IMR-90 (cell line): ENCODE data around the gene HMX3. TPM values are rescaled to one million over a fixed set of nuclear protein-coding genes. Genes with fewer than 3 reads are reported as not detected.

Experiments
- ATAC-seq: fragments of 200-7000 bp; cut with Tn5 transposase; 2 replicates; pipeline ENCODE4 v1.9.1; 2020; ENCODE audit warnings: low read depth, mild to moderate bottlenecking, moderate library complexity
- BruUV-seq: library from RNA; stranded (reverse); fragments of 400-500 nt; replicated peaks from 2 replicates; lab custom pipeline; 2021; lab: Mats Ljungman, UMichigan
- CTCF ChIA-PET: fragments of 300-600 bp; formaldehyde crosslinking; extraction: SDS; loops from one replicate; lab custom pipeline; 2021; ENCODE audit warnings: antibody characterized with exemption; lab: Yijun Ruan, JAX
- POLR2A ChIA-PET: fragments of 300-600 bp; sonication (Branson Sonifier 250); formaldehyde crosslinking; loops from one replicate; lab custom pipeline; 2022; ENCODE audit warnings: antibody characterized with exemption; ENCODE audit not compliant: unreplicated experiment; lab: Charles Lee
- DNase-seq: peaks from one replicate; pipeline ENCODE4 v3.0.0; 2013
- H2AFZ ChIP-seq: replicated peaks from 2 replicates; pipeline ENCODE3; 2013; ENCODE audit warnings: low read length, mild to moderate bottlenecking; ENCODE audit not compliant: poor library complexity
- H2AK5ac ChIP-seq: 2 replicates; pipeline ENCODE4 v1.6.1; 2013; ENCODE audit warnings: low read depth, low read length, inconsistent platforms
- H2AK9ac ChIP-seq: replicated peaks from 2 replicates; pipeline ENCODE3; 2013; ENCODE audit warnings: mild to moderate bottlenecking, low read depth, low read length, moderate library complexity; ENCODE audit not compliant: poor library complexity
- H2BK120ac ChIP-seq: 2 replicates; pipeline ENCODE4 v1.6.1; 2013; ENCODE audit warnings: low read depth, low read length, inconsistent platforms
- H2BK15ac ChIP-seq: 3 replicates; pipeline ENCODE4 v1.6.1; 2013; ENCODE audit warnings: low read depth, low read length, inconsistent platforms
- H2BK20ac ChIP-seq: 2 replicates; pipeline ENCODE4 v1.6.1; 2013; ENCODE audit warnings: low read depth, mild to moderate bottlenecking, inconsistent platforms, low read length, moderate library complexity
- H2BK5ac ChIP-seq: 2 replicates; pipeline ENCODE4 v1.6.1; 2013; ENCODE audit warnings: mild to moderate bottlenecking, low read depth, low read length, inconsistent platforms; ENCODE audit not compliant: poor library complexity, severe bottlenecking
- H3K14ac ChIP-seq: replicated peaks from 2 replicates; pipeline ENCODE4 v1.6.1; 2013; ENCODE audit warnings: low read depth, low read length, inconsistent platforms
- H3K18ac ChIP-seq: 2 replicates; pipeline ENCODE4 v1.6.1; 2013; ENCODE audit warnings: low read depth, low read length, control low read depth
- H3K23ac ChIP-seq: 2 replicates; pipeline ENCODE4 v1.6.1; 2013; ENCODE audit warnings: low read depth, low read length, inconsistent platforms
- H3K27ac ChIP-seq: 2 replicates; pipeline ENCODE4 v1.5.1; 2013; ENCODE audit warnings: mild to moderate bottlenecking, control low read depth, low read length; ENCODE audit not compliant: insufficient read depth
- H3K27me3 ChIP-seq: 2 replicates; pipeline ENCODE4 v1.6.1; 2013; ENCODE audit warnings: low read length; ENCODE audit not compliant: control insufficient read depth, insufficient read depth
- H3K36me3 ChIP-seq: 2 replicates; pipeline ENCODE4 v1.6.1; 2013; ENCODE audit warnings: low read length, mixed read lengths; ENCODE audit not compliant: control insufficient read depth, insufficient read depth
- H3K4ac ChIP-seq: 2 replicates; pipeline ENCODE4 v1.6.1; 2013; ENCODE audit warnings: low read depth, low read length, inconsistent platforms
- H3K4me1 ChIP-seq: 2 replicates; pipeline ENCODE4 v1.6.1; 2013; ENCODE audit warnings: low read length, mixed read lengths; ENCODE audit not compliant: control insufficient read depth, insufficient read depth
- H3K4me2 ChIP-seq: 2 replicates; pipeline ENCODE4 v1.6.1; 2013; ENCODE audit warnings: low read depth, mild to moderate bottlenecking, control low read depth, low read length, moderate library complexity
- H3K4me3 ChIP-seq: 2 replicates; pipeline ENCODE4 v1.5.1; 2013; ENCODE audit warnings: low read depth, mild to moderate bottlenecking, control low read depth, low read length, moderate library complexity; ENCODE audit not compliant: insufficient read depth
- H3K56ac ChIP-seq: 2 replicates; pipeline ENCODE4 v1.6.1; 2013; ENCODE audit warnings: low read length, inconsistent platforms; ENCODE audit not compliant: insufficient read depth; ENCODE audit errors: extremely low read depth
- H3K79me1 ChIP-seq, 2 experiments: 2 replicates each; pipeline ENCODE4 v1.6.1; 2013; ENCODE audit warnings: low read length in 2 of 2, inconsistent platforms in 1 of 2, low read depth in 1 of 2
- H3K9ac ChIP-seq: 2 replicates; pipeline ENCODE4 v1.6.1; 2013; ENCODE audit warnings: low read depth, low read length, control low read depth
- H3K9me1 ChIP-seq: 2 replicates; pipeline ENCODE4 v1.6.1; 2013; ENCODE audit warnings: low read length, inconsistent platforms; ENCODE audit not compliant: insufficient read depth
- H3K9me3 ChIP-seq: 2 replicates; pipeline ENCODE4 v1.6.1; 2013; ENCODE audit warnings: low read length; ENCODE audit not compliant: control insufficient read depth, insufficient read depth
- H4K20me1 ChIP-seq: 2 replicates; pipeline ENCODE4 v1.6.1; 2013; ENCODE audit warnings: low read length, inconsistent platforms; ENCODE audit not compliant: insufficient read depth
- H4K5ac ChIP-seq: 2 replicates; pipeline ENCODE4 v1.6.1; 2013; ENCODE audit warnings: mild to moderate bottlenecking, low read depth, low read length, control low read depth
- H4K8ac ChIP-seq, 2 experiments: 2 replicates each; pipeline ENCODE4 v1.6.1; 2013; ENCODE audit warnings: low read depth in 2 of 2, low read length in 2 of 2, control low read depth in 1 of 2, inconsistent platforms in 1 of 2
- H4K91ac ChIP-seq: 2 replicates; pipeline ENCODE4 v1.6.1; 2013; ENCODE audit warnings: low read depth, low read length, inconsistent platforms; ENCODE audit not compliant: insufficient read depth
- BHLHE40 ChIP-seq: fragments of 150-350 bp; IDR thresholded peaks from 2 replicates; pipeline ENCODE4 v1.6.1; 2016; ENCODE audit warnings: mild to moderate bottlenecking, low read depth, low read length
- CEBPB ChIP-seq: IDR thresholded peaks from 2 replicates; pipeline ENCODE4 v1.6.1; 2012; ENCODE audit warnings: low read depth, low read length, improper control_type of control experiment
- MXI1 ChIP-seq: IDR thresholded peaks from 2 replicates; pipeline ENCODE4 v1.6.1; 2012; ENCODE audit warnings: low read depth, mild to moderate bottlenecking, low read length, moderate library complexity, borderline replicate concordance
- RFX5 ChIP-seq: IDR thresholded peaks from 2 replicates; pipeline ENCODE4 v1.8.0; 2012; ENCODE audit warnings: low read depth, mild to moderate bottlenecking, low read length, moderate library complexity
- WGBS, 2 experiments: methylation state at CpG; one replicate each; pipeline versions ENCODE4 v1.1.5 to v1.1.7; 2013; ENCODE audit warnings: missing lambda C conversion rate in 2 of 2; ENCODE audit not compliant: insufficient read length in 1 of 2; ENCODE audit errors: extremely low coverage in 2 of 2; 5-methylcytosine and 5-hydroxymethylcytosine counted together
- dilution Hi-C: fragments of 300-500 bp; cut with HindIII; formaldehyde crosslinking; loops from one replicate; pipeline ENCODE4 v1.14.3; 2018; ENCODE audit warnings: low sequenced_read_pairs; ENCODE audit not compliant: unreplicated experiment
- in situ Hi-C: fragments of 300-500 bp; cut with MboI; formaldehyde crosslinking; loops from 3 replicates; pipeline ENCODE4 v1.14.3; 2019; ENCODE audit warnings: low sequenced_read_pairs, inconsistent platforms, mixed read lengths
- intact Hi-C: fragments of 100-400 bp; cut with micrococcal nuclease; formaldehyde crosslinking; loops from 2 replicates; pipeline ENCODE4 v1.10.0; 2022
- polyA plus RNA-seq, 3 experiments: library from polyadenylated mRNA; depleted of rRNA; stranded (reverse); fragments of >200 nt; gene quantifications; 2 replicates each; pipeline ENCODE4 v1.2.3, GENCODE V29; 2012; ENCODE audit warnings: low replicate concordance in 1 of 3
- total RNA-seq: library from RNA; depleted of rRNA; stranded (reverse); fragments of >200 nt; gene quantifications from 2 replicates; pipeline ENCODE4 v1.2.3, GENCODE V29; 2012
- TF ChIP-seq, protein P1 (sequence below): fragments of 150-350 bp; IDR thresholded peaks from 2 replicates; pipeline ENCODE4 v1.6.1; 2016; ENCODE audit warnings: low read depth, mild to moderate bottlenecking, low read length, moderate library complexity, borderline replicate concordance
- TF ChIP-seq, protein P2 (sequence below): conservative IDR thresholded peaks from 2 replicates; pipeline ENCODE4 v1.5.1; 2012; ENCODE audit warnings: mild to moderate bottlenecking, low read depth, low read length, improper control_type of control experiment

The HMX3 gene
- total and polyA plus RNA-seq, 2 of the 4 experiments (the other 2 are of a cell fraction): not detected

DNA sequence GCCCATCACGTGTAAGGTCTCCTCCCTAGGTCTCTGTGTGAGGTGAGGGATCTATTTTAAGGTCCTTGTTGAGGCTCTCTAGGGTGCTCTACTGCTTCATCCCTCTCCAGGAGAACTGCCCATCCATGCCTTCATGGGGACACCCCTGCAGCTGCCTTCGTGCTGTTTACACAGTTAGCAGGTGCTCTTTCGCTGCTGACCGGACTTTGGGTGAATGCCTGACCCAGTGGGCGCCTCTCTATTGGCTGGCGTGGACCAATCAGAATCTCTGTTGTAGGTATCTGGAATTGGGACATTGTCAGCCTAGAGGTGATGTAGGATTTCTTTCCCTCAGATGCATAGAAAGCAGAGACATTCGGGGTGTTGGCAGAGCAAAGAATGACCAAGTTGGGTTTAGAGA is 38.7 kb upstream of the HMX3 start:
- Histone ChIP-seq H2BK120ac (no peak overlapping the region), H3K27ac (no peak overlapping the region), H3K36me3 (no peaks in the 10 kb centered on the region), H3K56ac (no peak overlapping the region), H3K14ac (no peak overlapping the region), H3K9me1 (no peaks in the 10 kb centered on the region), H2BK5ac (no peak overlapping the region), H3K4me2 (no peak overlapping the region), H2AK9ac (no peak overlapping the region), H4K20me1 (no peaks in the 10 kb centered on the region), H2BK15ac (no peak overlapping the region), H3K23ac (no peak overlapping the region), H3K4me3 (no peak overlapping the region), H2AK5ac (no peak overlapping the region), H3K4ac (no peak overlapping the region), H3K27me3 (no peaks in the 10 kb centered on the region), H4K91ac (no peak overlapping the region), H3K79me1 (no peaks in the 10 kb centered on the region), H3K4me1 (no peaks in the 10 kb centered on the region), H4K5ac (no peak overlapping the region), H3K9ac (no peak overlapping the region), H2AFZ (no peak overlapping the region), H4K8ac (no peak overlapping the region), H3K18ac (no peak overlapping the region), H2BK20ac (no peak overlapping the region), H3K9me3 (peaks cover 5% of the 10 kb centered on the region; the same call in 1 of the 2 replicates)
- 47% methylated on average over 3 of the region's 7 CpGs; no CpG with 5 or more reads in 1 of the 2 experiments for WGBS, 2 experiments
- dilution Hi-C loops (no loop called here), in situ Hi-C loops (no loop called here), intact Hi-C loops (no loop called here)
- ChIA-PET CTCF (no interaction called here), POLR2A (no interaction called here)
- no TSS peak for BruUV-seq
- DNase-seq: no peak
- TF ChIP-seq RFX5 (no peak), BHLHE40 (no peak), CEBPB (no peak), MXI1 (no peak)
- TF ChIP-seq, protein P1, sequence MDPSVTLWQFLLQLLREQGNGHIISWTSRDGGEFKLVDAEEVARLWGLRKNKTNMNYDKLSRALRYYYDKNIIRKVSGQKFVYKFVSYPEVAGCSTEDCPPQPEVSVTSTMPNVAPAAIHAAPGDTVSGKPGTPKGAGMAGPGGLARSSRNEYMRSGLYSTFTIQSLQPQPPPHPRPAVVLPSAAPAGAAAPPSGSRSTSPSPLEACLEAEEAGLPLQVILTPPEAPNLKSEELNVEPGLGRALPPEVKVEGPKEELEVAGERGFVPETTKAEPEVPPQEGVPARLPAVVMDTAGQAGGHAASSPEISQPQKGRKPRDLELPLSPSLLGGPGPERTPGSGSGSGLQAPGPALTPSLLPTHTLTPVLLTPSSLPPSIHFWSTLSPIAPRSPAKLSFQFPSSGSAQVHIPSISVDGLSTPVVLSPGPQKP: no peak
- TF ChIP-seq, protein P2, sequence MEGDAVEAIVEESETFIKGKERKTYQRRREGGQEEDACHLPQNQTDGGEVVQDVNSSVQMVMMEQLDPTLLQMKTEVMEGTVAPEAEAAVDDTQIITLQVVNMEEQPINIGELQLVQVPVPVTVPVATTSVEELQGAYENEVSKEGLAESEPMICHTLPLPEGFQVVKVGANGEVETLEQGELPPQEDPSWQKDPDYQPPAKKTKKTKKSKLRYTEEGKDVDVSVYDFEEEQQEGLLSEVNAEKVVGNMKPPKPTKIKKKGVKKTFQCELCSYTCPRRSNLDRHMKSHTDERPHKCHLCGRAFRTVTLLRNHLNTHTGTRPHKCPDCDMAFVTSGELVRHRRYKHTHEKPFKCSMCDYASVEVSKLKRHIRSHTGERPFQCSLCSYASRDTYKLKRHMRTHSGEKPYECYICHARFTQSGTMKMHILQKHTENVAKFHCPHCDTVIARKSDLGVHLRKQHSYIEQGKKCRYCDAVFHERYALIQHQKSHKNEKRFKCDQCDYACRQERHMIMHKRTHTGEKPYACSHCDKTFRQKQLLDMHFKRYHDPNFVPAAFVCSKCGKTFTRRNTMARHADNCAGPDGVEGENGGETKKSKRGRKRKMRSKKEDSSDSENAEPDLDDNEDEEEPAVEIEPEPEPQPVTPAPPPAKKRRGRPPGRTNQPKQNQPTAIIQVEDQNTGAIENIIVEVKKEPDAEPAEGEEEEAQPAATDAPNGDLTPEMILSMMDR: no peak
- no peak for ATAC-seq
